Lower leg skin (tissue), 4 donors: ENCODE measurements around the gene S1PR3. TPM values are rescaled to one million over a fixed set of nuclear protein-coding genes. Genes with fewer than 3 reads are reported as not detected.

Source experiments
- DNase-seq, 2 donors: peaks; one replicate each; pipeline ENCODE4 v3.0.0-alpha.2; 2019; ENCODE audit warnings: low spot score in 2 of 2
- H3K4me3 ChIP-seq: fragments of 200-600 bp; sonication (generic); 2 replicates; pipeline ENCODE4 v1.5.1; 2017; ENCODE audit warnings: mild to moderate bottlenecking, low read depth; ENCODE audit not compliant: poor library complexity, severe bottlenecking
- POLR2A ChIP-seq, 2 donors: fragments of 450-650 bp; IDR thresholded peaks; one replicate each; pipeline ENCODE4 v1.6.1; 2016 to 2017; ENCODE audit warnings: antibody characterized with exemption in 2 of 2, mild to moderate bottlenecking in 1 of 2, moderate library complexity in 1 of 2
- WGBS, 2 donors: methylation state at CpG; one replicate each; pipeline ENCODE4 v1.1.5; 2018; 5-methylcytosine and 5-hydroxymethylcytosine counted together
- intact Hi-C: fragments of 100-400 bp; cut with DNase I; formaldehyde crosslinking; loops from one replicate; pipeline ENCODE4 v1.15.0; 2023; ENCODE audit warnings: low total_unique reads
- total RNA-seq, 4 donors: library from RNA; depleted of rRNA; stranded (reverse); fragments of >200 nt; gene quantifications; one replicate each; pipeline ENCODE4 v1.1.0, GENCODE V29; 2016
- TF ChIP-seq, protein P1 (sequence below), 3 donors: fragments of 450-650 bp; IDR thresholded peaks; one replicate each; pipeline ENCODE4 v1.5.1; 2016; ENCODE audit warnings: antibody characterized with exemption in 3 of 3, mild to moderate bottlenecking in 3 of 3, moderate library complexity in 2 of 3

Gene S1PR3
- total RNA-seq, 4 donors from 2014 or later: 3.1 to 10.9 (median 7.2) TPM

DNA sequence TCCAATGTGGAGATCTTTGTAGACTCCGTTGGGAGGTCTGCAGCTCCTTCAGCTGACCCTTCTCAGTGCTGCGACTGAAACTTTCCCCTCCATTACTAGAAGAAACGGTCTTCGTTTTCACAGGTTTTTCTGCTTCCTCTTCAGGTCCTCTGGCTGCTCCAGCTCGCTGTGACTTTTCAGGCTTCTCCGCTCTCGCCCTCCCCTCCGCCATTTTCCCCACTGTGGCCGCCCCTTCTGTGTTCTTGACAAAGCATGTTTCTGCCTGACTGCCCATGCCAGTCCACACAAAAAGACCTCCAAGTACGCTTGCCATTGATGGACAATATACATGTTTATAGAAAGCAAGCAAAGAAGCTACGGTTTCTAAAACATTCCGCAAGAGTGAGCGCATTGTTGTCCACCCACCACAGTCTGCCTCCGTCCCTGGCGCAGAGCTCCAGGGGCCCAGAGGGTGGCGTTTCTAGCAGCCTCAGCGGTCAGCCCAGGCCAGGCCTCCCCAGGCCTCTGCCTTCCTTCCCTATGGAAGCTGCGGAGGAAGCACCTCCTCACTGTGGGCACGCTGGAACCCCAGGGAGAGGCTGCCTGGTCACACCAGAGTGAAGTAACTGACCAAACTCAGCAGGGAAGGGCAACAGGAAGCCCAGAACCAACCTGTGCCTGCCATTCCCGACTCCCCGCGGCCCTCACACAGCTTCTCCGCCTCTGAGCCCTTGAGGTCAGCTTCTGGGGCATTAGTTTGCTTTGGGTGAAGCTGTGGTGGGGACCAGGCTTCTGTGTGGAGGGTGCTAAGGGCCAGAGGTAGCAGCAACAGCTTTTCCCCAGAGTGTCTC lies 19.9 kb upstream of the S1PR3 start:
- WGBS, 2 donors: 91% methylated on average over 22 to 23 of the region's 23 CpGs
- intact Hi-C loops: no loop called here
- peak in 1 of 2 donors; percentile 75 for DNase-seq
- TF ChIP-seq POLR2A (IDR thresholded peaks at IDR 0.05): no peak
- TF ChIP-seq, protein P1, sequence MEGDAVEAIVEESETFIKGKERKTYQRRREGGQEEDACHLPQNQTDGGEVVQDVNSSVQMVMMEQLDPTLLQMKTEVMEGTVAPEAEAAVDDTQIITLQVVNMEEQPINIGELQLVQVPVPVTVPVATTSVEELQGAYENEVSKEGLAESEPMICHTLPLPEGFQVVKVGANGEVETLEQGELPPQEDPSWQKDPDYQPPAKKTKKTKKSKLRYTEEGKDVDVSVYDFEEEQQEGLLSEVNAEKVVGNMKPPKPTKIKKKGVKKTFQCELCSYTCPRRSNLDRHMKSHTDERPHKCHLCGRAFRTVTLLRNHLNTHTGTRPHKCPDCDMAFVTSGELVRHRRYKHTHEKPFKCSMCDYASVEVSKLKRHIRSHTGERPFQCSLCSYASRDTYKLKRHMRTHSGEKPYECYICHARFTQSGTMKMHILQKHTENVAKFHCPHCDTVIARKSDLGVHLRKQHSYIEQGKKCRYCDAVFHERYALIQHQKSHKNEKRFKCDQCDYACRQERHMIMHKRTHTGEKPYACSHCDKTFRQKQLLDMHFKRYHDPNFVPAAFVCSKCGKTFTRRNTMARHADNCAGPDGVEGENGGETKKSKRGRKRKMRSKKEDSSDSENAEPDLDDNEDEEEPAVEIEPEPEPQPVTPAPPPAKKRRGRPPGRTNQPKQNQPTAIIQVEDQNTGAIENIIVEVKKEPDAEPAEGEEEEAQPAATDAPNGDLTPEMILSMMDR (IDR thresholded peaks at IDR 0.05): no peak
- H3K4me3 ChIP-seq: no peak overlapping the region

DNA sequence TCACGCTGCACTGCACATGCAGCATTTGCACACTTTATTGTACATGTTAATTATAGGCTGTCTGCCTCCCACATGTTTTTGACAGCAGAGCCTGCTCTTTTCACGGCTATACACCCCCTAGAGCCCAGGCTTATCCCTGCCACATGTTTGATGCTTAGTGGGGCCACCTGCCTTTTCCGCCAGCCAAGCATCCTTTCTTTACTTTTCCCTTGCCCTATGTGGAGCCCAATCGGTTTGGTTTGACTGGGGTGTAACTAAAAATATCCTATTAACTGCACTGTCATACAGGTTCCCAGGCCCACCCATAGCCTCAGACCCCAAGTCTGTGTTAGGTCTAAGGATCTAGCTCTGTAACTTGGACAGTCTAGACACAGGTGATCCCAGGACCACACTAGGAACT lies 18.9 kb upstream of the S1PR3 start:
- WGBS, 2 donors: 84 to 86% methylated on average over 4 of the region's 4 CpGs
- H3K4me3 ChIP-seq: no peak overlapping the region
- DNase-seq: peak in 1 of 2 donors; percentile 6
- intact Hi-C loops: no loop called here
- no peak for TF ChIP-seq POLR2A (IDR thresholded peaks at IDR 0.05)
- TF ChIP-seq, protein P1 (IDR thresholded peaks at IDR 0.05): no peak

DNA sequence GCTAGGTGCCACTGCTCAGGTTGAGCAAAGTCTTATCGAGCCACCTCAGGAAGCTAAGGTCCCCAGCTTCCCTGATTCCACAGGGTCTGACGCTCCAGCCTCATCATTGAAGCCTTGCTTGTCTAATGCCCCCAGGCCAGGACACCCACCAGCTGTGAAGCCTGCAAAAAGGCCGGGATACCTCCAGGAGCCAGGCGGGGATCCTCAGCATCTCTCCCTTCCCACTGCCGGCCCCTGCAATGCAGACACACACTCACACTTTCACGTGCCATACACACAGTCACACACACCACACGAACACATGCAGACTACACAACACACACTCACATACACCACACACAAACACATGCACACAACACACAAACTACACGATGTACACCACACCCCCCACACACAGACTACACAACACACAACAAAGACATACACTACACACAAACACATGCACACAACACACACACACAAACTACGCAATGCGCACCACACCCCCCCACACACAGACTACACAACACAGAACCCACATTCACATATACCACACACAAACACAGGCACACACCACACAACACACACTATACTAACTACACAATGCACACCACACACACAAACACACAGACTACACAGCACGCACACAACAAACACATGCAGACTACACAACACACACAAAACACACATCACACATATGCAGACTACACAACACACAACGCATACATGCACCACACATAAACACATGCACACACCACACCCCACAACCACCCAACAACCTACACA lies 17.8 kb upstream of the S1PR3 start:
- DNase-seq: peak in 1 of 2 donors; percentile 50
- no peak for TF ChIP-seq POLR2A (IDR thresholded peaks at IDR 0.05)
- intact Hi-C loops: no loop called here
- 90 to 93% methylated on average over 12 of the region's 12 CpGs for WGBS, 2 donors
- no peak overlapping the region for H3K4me3 ChIP-seq

DNA sequence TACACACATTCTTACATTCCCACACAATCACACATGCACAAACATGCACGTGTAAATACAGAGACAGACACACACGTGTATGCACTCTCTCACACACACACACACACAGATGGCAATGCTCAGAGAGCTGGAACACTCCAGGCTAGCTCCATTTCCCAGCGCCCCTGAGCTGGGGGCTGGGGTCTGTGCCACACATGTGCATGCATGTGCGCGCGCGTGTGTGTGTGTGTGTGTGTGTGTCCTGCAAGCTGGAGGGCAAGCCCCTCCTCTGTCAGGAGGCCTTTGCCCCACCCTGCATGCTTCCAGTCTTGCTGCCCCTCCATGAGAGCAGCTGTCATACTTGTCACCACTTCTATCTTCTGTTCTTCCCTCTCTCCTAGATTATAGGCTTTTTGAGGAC lies 16.6 kb upstream of the S1PR3 start:
- peak in 1 of 2 donors; percentile 58 for DNase-seq
- WGBS, 2 donors: 71 to 87% methylated on average over 7 of the region's 7 CpGs
- intact Hi-C loops: no loop called here
- TF ChIP-seq, protein P1 (IDR thresholded peaks at IDR 0.05): no peak
- no peak for TF ChIP-seq POLR2A (IDR thresholded peaks at IDR 0.05)
- H3K4me3 ChIP-seq: no peak overlapping the region

DNA sequence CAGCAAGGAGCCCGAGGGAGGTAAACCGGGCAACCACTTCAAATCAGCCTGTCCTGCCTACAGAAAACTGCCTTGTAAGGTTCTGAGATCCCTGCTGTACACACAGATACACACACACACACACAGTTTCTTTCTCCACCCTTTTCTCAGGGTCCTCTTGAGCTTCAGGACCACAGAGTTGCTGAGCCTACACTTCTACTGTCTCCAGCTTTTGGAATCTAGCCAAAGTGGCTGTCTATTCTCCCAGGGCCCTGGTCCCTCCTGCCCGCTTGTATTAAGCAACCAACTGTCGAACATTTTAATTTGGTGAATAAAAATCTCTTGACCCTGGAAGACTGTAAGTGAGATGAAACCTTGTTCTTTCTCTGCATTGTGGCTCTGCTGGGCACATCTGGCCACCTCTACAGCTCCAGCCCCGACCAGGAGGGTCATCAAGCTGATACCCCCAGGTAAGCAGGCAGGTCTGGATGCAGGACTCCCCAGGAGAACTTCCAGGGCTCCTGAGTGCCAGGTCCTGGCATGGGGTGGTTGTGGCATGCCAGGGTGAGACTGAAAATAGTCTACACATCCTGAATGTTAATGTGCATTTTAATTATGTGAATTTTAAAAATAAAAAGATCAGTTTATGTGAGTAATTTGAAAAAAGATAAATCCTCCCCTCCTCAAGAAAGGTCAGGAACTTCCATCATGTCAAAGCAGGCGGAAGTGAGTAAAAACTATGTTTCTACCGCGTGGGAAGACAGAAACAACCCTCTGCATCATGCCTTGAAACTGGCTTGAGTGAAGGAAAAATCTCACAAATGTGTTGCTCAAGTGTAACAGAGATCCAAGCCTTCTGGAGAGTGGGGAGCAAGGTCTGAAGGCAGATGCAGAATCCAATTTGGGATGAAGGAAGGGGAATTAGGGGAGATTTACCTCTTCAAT lies 15.0 kb upstream of the S1PR3 start:
- intact Hi-C loops: no loop called here
- TF ChIP-seq, protein P1 (IDR thresholded peaks at IDR 0.05): no peak
- TF ChIP-seq POLR2A (IDR thresholded peaks at IDR 0.05): no peak
- no peak overlapping the region for H3K4me3 ChIP-seq
- peak in 1 of 2 donors; percentile 81 for DNase-seq
- 67 to 81% methylated on average over 8 of the region's 8 CpGs for WGBS, 2 donors
